Upper lobe of right lung (tissue), 1 donor: ENCODE data around the gene ZSCAN22. TPM values are rescaled to one million over a fixed set of nuclear protein-coding genes. Genes with fewer than 3 reads are reported as not detected.
"Not testable (repeated sequence)": the region's sequence is repeated elsewhere in the genome, so short reads cannot be mapped to it uniquely, and the experiment has no call there.

Experiments used
- ATAC-seq: fragments of 200-7000 bp; cut with Tn5 transposase; one replicate; pipeline ENCODE4 v1.9.1; 2020; ENCODE audit warnings: mild to moderate bottlenecking, moderate library complexity
- DNase-seq: peaks from one replicate; pipeline ENCODE4 v3.0.0-alpha.2; 2020
- H3K27ac ChIP-seq: fragments of 200-600 bp; one replicate; pipeline ENCODE4 v1.8.0; 2022
- H3K27me3 ChIP-seq: fragments of 200-600 bp; one replicate; pipeline ENCODE4 v1.8.0; 2022; ENCODE audit warnings: mild to moderate bottlenecking
- H3K36me3 ChIP-seq: fragments of 200-600 bp; one replicate; pipeline ENCODE4 v1.8.0; 2022
- H3K4me1 ChIP-seq: fragments of 200-600 bp; one replicate; pipeline ENCODE4 v1.8.0; 2022
- H3K4me3 ChIP-seq: fragments of 200-600 bp; one replicate; pipeline ENCODE4 v1.8.0; 2022; ENCODE audit warnings: mild to moderate bottlenecking
- H3K9me3 ChIP-seq: fragments of 200-600 bp; one replicate; pipeline ENCODE4 v1.8.0; 2022
- intact Hi-C: fragments of 100-400 bp; cut with DNase I; formaldehyde crosslinking; loops from one replicate; pipeline ENCODE4 v1.11.0; 2022
- total RNA-seq: library from RNA; stranded (reverse); fragmentation: NEBNext Ultra II Directional; extraction: Animal tissue kit (Norgen Biotek cat#: 25700); gene quantifications from one replicate; pipeline ENCODE4 v1.2.1, GENCODE V29; 2021
- TF ChIP-seq, protein P1 (sequence below): fragments of 200-600 bp; IDR thresholded peaks from one replicate; pipeline ENCODE4 v1.8.0; 2022; ENCODE audit warnings: antibody characterized with exemption
- donor health status: DM: no; HTN: yes; CAD: no; lungs with severe emphysema.

The ZSCAN22 gene
- total RNA-seq, 1 donor from 2014 or later = 4.0 TPM

DNA sequence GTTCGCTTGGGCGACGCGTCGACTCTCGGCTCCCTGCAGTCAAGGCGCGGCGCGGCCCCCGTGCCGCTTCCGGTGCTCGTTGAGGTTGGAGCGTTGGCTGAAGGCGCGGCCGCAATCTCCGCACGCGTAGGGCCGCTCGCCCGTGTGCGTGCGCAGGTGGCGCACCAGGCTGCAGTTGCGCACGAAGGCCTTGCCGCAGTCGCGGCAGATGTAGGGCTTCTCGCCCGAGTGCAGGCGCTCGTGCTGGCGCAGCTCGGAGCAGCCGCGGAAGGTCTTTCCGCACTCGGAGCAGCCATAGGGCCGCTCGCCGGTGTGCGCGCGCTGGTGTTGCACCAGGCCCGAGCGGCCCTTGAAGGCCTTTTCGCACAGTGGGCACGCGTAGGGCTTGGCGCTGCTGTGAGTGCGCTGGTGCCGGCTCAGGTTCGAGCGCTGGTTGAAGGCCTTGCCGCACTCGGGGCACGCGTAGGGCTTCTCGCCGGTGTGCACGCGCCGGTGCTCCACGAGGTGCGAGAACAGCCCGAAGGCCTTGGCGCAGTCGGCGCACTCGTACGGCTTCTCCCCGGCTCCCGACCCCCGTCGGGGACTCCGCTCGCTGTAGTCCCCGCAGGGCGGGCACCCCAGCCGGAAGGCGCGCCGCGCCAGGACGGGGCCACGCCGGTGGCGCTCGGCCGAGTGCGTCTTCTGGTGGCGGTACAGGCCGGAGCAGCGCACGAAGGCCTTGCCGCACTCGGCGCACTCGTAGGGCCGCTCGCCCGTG lies 41.1 kb downstream of the ZSCAN22 start:
- Histone ChIP-seq H3K27me3 (no peaks in the 10 kb centered on the region), H3K27ac (no peak overlapping the region), H3K4me1 (no peaks in the 10 kb centered on the region), H3K9me3 (no peaks in the 10 kb centered on the region), H3K4me3 (no peak overlapping the region), H3K36me3 (no peaks in the 10 kb centered on the region)
- intact Hi-C loops = no loop called here
- TF ChIP-seq, protein P1, sequence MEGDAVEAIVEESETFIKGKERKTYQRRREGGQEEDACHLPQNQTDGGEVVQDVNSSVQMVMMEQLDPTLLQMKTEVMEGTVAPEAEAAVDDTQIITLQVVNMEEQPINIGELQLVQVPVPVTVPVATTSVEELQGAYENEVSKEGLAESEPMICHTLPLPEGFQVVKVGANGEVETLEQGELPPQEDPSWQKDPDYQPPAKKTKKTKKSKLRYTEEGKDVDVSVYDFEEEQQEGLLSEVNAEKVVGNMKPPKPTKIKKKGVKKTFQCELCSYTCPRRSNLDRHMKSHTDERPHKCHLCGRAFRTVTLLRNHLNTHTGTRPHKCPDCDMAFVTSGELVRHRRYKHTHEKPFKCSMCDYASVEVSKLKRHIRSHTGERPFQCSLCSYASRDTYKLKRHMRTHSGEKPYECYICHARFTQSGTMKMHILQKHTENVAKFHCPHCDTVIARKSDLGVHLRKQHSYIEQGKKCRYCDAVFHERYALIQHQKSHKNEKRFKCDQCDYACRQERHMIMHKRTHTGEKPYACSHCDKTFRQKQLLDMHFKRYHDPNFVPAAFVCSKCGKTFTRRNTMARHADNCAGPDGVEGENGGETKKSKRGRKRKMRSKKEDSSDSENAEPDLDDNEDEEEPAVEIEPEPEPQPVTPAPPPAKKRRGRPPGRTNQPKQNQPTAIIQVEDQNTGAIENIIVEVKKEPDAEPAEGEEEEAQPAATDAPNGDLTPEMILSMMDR = no peak
- DNase-seq = no peak
- no peak for ATAC-seq

DNA sequence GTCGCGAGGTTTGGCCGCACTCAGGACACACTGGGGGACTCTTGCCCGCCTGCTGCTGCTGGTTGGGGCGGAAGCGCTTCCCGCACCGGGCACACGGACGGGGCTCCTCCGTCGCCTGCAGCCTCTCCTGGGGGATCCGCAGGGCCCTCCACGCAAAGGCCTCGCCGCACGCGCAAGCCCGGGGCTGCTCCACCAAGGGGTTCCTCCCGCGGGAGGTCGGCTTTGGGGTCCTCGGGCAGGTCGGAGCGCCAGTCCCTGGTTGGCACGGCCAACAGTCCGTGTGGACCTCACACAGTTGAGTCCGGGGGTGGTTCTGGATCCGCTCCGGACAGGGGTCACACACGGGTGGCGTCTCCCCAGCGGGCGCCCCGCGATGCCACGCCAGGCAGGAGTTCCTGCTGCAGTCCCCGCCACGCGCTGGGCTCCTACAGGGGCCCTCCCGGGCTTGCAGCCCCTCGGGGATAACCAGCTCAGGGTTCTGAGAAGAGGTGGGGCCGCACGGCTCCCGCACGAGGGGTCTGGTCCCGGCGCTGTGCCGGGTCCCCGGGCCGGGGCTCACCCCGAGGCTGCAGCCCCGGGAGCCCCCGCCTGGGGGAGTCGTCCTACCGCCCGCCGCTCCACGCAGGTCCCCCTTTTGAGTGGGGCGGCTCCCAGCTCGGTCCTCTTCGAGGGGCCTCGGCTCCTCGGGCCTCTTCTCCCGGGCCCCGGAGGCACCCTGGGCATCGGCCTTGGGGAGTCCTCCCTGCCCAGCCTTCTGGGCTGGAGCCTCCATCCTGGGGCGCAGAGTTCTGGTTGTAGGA lies 42.0 kb downstream of the ZSCAN22 start:
- intact Hi-C loops = no loop called here
- ATAC-seq (no peak), DNase-seq (no peak)
- TF ChIP-seq, protein P1 = no peak
- H3K36me3 ChIP-seq = no peaks in the 10 kb centered on the region
- no peaks in the 10 kb centered on the region for H3K9me3 ChIP-seq
- no peaks in the 10 kb centered on the region for H3K27me3 ChIP-seq
- no peaks in the 10 kb centered on the region for H3K4me1 ChIP-seq
- H3K27ac ChIP-seq = no peak overlapping the region
- no peak overlapping the region for H3K4me3 ChIP-seq

GRCh38 chr19:58372311-58373133 lies 45.7 kb downstream of the ZSCAN22 start:
- H3K36me3 ChIP-seq = no peaks in the 10 kb centered on the region
- peak; percentile 80 for ATAC-seq
- H3K4me3 ChIP-seq = no peak overlapping the region
- peak overlapping the region; percentile 26 for H3K27ac ChIP-seq
- TF ChIP-seq, protein P1 = peak; percentile 18
- H3K9me3 ChIP-seq = no peaks in the 10 kb centered on the region
- no peak for DNase-seq
- H3K4me1 ChIP-seq = no peaks in the 10 kb centered on the region
- H3K27me3 ChIP-seq = no peaks in the 10 kb centered on the region
- intact Hi-C loops = no loop called here

GRCh38 chr19:58374200-58374599 lies 47.4 kb downstream of the ZSCAN22 start:
- H3K27me3 ChIP-seq = no peaks in the 10 kb centered on the region
- no peaks in the 10 kb centered on the region for H3K9me3 ChIP-seq
- no peak overlapping the region for H3K4me3 ChIP-seq
- ATAC-seq (no peak), DNase-seq (no peak)
- intact Hi-C loops = no loop called here
- no peaks in the 10 kb centered on the region for H3K4me1 ChIP-seq
- H3K36me3 ChIP-seq = no peaks in the 10 kb centered on the region
- TF ChIP-seq, protein P1 = no peak
- H3K27ac ChIP-seq = no peak overlapping the region

DNA sequence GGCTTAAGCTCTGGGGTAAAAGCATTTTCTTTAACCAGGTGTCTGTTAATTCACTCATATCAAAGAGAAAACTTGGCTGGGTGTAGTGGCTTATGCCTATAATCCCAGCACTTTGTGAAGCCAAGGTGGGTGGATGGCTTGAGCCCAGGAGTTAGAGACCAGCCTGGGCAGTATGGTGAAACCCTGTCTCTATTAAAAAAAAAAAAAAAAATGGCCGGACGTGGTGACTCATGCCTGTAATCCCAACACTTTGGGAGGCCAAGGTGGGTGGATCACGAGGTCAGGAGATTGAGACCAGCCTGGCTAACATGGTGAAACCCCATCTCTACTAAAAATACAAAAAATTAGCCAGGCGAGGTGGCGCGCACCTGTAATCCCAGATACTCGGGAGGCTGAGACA lies 49.9 kb downstream of the ZSCAN22 start:
- H3K27ac ChIP-seq, H3K4me1 ChIP-seq, H3K4me3 ChIP-seq, H3K36me3 ChIP-seq, DNase-seq, H3K9me3 ChIP-seq, H3K27me3 ChIP-seq, intact Hi-C loops, ATAC-seq: not testable (repeated sequence)
